ENCODE measurements around the gene MGAM2.

Gene MGAM2

DNA sequence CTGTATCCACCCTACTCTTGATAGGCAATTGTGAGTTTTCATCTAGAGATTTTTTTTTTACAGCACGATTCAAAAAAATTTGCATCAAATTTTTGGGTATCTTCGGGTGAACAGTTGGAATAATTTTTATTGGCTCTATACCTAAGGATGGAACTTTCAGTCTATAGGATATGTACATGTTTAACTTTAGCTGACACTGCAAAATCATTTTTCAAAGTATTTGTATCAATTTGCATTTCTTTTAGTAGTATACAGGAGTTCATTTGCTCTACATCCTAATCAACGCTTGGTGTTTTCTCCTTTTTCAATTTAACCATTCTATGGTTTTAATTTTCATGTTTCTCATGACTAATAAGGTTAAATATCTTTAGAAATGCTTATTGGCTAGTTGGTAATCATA is 11.7 kb downstream of the MGAM2 start:
- no peak for DNase-seq

DNA sequence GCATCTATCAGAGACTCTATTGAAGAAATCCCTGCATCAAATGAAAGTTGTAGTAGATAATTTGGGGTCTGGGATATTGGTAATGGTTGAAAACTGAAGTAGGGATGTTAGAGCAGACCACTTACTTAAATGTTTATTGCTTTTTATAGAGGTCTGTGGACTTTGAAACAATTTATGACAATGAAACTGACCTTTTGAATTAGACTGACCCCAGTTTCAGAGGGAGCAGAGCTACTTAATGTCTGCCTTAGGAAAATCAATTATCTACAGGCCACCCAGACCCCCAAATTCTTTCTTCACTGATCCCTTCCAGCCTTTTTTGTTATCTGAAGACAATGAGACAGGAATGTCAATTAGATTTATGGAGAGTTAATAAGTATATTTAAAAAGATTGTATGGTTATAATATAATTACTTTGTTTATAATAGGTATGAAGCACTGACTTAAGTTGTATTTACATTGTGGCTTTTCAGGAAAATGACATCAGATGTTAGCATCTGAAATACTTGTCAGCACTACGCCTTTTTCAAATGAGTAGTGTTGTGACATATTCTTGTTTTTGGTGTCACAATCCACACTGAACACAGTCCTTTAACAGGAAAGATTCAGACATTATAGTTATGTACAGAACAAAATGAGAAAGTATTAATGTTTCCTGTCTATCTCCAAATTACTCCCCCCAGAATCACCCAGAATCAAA is 13.9 kb downstream of the MGAM2 start:
- peak in 2 of 4 experiments; percentile 36 to 50 for DNase-seq

DNA sequence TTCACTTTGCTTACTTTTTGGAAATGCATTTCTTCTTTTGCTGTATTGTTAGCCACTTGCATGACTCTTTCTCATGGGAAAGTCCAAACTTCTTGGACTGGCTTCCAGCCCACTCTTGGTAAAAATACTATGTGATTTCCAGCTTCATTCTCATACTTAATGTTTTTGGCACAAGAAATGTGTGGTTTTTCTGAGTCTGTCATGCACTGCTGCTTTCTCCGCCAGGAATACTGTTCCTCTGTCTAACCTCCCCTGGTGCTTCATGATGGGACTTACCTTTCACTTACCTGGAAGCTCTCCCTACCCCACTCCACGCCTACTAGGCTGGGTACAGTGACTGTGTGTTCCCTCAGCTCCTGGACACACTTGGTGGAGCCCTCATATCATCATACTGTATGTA is 18.7 kb downstream of the MGAM2 start:
- DNase-seq = no peak

DNA sequence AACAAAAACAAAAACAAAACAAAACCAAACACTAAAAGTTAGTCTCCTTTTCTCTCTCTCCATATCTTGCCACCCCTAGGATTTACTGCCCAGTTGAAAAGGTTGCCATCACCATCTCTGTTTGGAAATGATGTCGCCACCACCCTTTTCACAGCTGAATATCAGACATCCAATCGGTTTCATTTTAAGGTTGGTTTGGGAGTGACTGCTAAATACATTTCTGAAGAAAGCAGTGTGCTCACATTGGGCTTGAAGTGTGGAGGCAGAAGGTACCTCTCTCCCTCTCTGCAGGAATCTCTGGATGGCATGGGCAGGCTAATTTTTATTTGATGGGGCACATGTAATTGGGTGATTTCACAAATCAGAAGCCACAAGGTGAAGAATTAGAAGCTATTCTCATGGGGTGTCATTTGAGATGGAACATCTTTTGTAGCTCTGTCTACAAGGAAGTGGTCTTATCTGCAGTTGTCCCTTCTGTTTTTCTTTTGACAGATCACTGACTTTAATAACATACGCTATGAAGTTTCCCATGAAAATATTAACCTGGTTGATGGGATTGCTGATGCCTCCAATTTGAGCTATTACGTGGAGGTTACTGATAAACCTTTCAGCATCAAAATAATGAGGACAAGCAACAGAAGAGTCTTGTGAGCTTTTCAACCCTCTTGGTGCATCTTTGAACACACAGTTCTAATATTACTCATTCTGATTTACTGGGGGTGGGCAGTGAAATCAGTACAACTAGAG is 20.1 kb downstream of the MGAM2 start:
- no peak for DNase-seq

DNA sequence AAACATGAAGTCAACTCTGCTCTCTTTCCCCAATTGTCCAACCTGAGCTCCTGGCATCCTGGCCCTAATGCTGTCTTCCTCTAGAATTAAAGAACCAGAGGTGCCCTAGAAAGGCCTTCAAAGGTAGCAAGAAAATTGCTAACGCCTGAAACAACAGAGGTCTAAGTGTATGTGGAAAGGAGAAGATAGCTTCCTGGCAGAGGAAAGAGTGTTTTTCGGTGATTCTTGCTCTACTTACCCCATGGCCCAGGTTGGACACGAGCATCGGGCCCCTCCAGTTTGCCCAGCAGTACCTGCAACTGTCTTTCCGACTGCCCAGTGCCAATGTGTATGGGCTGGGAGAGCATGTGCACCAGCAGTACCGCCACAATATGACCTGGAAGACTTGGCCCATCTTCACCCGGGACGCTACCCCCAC is 22.2 kb downstream of the MGAM2 start:
- DNase-seq = no peak

DNA sequence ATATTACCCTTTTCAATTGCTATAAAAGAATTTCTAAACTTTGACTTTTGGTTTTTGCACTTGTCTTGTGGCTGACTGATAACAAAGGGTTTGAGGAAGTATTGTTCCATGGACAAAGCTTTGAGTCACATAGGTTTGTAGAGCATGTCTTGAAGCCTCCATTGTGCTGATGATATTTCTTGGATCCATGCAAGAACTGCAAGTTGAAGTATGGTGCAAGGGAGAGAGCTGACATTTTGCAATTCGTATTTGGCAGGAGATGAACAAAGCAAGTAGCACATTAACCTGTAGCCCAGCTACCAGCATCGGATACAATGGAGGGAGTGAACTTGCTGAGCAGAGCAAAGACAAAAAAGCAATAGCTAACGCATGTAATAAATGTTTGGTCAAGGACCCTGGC is 23.4 kb downstream of the MGAM2 start:
- DNase-seq = peak in 2 of 4 experiments; percentile 7 to 11

DNA sequence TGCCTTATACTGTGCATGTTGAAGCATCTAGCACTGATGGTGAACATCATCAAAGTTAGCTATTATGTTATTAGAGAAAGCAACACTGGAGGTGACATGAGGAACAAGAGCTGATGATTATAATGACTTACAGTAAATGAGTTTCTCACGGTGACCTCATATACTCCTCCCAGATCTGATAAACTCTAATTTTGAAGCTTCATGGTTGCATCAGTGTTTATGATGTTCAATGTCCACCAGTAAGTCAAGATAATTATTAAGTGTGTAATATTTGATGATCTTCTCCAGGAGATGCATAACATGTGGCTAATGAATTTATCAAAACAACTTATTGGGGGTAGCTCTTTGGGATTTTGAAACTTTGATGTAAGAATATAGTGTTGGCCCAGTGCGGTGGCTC is 27.5 kb downstream of the MGAM2 start:
- DNase-seq = no peak

DNA sequence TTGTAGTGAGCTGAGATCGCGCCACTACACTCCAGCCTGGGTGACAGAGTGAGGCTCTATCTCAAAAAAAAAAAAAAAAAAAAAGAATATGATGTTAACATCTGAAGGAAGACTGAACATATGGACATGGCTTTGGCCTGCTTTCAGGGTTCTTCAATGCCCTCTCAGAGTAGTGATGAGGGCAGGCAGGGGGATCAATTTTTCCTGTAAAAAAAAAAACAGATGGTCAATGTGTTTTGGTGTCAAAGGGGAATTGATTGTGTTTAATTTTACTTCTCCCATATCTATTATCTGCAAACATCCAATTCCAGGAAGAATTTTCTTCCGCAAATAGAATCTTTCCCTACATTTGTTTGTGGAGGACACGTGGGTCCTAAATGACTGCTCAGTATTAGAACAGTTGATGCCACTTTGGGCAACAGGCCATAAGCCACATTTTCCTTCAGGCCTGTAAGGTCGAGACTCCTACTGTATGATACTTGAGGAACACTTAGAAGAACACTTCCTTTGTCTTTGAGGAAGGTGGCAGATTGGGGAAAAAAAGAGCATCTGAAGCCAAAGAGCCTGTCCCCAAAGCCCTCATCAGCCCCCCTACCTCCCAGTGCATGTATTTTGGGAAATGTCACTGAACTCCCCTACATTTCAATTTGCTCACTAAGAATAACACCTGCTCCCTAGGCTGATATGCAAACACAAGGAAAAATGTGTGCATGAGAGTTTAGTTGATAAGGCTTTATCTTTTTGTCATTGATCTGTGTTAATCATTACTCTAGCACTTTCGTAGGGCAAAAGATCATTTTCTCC is 28.3 kb downstream of the MGAM2 start:
- no peak for DNase-seq

DNA sequence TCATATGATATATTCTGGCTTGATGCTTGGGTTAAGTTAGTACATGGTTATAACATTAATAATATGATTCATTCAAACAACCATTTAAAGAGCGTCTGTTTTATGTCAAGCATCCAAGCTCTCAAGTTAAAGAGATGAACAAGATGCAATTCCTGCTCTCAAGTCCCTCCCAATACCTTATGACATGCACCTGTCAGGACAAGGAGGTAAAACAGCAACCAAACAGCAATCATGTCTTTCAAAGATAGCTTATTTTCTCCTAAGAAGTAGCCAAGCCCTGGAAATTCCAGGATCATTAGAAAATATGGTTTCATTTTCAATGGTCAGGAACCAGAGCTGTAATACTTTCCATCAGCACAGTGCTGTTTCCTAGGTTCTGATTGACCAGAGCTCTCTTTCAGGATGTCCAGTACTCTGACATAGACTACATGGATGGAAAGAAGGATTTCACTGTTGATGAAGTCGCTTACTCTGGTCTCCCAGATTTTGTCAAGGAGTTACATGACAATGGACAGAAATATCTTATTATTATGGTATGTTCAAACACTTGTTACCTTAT is 29.0 kb downstream of the MGAM2 start:
- no peak for DNase-seq

DNA sequence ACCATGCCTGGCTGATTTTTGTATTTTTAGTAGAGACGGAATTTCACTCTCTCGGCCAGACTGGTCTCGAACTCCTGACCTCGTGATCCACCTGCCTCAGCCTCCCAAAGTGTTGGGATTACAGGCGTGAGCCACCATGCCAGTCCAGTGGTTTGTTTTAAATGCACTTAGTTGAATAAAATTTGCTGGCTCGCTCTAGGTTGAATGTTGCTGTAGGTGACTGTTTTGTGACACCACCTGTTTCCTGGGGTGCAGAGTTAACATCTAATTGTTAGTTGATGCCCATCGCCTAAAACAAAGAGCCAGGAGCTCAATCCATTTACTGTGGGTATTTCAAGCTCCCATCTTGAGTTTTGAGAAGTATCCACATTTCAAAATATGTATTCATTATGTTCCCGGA is 31.2 kb downstream of the MGAM2 start:
- DNase-seq = no peak

DNA sequence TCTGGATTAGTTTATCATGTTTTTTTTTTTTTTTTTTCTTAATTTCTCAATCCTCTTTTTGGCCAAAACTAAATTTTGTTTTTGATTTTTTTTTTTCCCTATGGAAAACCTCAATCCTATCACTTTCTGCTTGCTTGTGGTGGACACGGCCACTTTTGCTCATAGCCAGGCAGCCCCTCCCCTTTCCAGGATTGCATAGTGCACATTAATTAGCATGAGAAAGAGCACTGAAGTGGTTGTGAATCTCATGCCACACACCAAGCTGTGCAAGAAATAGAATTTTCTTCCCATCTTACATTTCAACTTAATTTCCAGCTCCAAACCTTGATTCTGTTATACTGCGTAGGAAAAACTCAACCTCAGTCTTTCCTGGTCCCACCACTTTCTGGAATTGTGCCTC is 34.6 kb downstream of the MGAM2 start:
- DNase-seq = no peak

DNA sequence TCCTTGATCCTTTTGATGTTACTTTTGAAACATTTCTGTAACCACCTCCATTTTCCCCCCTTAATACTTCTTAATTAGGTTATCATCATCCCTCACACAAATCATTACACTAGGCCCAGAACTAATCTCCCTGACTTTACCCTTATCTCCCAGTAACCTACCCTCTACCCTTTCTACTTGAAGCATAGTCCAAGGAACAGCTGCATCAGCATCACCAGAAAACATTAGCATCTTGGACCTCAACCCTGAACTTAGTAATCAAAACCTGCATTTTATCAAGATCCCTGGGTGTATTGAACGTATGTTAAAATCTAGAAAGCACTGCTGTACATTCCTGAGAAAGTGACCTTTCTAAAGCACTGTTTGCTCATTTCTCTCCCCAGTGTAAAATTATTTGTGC is 38.8 kb downstream of the MGAM2 start:
- DNase-seq = no peak

DNA sequence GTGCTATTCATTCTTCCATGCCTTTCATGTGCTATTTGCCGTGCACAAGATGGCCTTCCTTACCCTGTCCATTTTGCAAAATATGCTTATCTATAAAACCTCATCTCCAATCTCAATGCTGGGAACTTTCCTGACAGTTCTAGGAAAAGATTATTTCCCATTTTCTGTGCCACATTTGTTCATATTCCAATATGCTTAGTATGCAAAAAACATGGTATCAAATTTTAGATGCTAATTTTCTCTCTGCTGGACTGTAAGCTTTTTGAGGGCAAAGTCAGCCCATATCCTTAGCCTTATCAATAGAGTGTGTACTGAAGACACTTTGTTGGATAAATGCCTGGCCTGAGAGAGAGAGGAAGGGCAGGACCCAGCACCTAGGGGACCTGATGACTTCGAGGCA is 39.4 kb downstream of the MGAM2 start:
- no peak for DNase-seq

DNA sequence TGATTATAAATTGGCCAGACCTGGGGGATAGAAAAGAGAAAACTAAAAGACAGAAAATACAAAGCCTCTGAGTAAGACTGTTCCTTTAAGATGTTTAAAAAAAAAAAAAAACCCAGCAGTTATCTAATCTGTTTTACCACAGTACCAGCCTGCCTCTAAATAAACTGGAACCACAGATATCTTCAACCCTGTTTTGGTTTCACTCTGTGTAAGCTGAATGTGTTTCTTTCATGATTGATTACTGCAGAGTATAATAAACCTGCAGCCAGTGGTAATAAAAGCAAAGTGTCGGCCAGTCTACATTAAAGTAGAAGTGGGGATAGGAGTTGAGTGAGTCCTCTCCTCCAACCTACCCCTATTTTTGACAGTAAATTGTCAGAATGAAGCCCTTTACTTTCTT is 40.6 kb downstream of the MGAM2 start:
- no peak for DNase-seq

DNA sequence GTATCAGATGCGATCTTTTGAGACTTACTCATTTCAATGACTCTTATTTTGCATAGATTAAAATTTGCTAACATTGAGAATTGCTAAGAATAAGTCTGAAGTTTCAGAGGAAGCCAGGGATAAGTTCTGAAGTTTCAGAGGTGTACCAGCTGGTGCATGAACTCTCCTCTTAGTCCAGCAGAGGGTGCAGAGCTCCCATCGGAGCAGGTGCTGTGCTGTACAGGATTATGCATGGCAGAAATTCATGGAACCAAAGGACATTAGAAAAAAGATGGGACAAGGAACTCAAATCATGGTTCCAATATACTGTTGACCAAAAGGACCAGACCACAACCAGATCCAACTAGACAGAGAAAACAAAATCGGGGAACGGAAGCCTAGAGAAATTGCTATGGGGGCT is 41.9 kb downstream of the MGAM2 start:
- peak in 3 of 4 experiments; percentile 27 to 28 (median 27) for DNase-seq

DNA sequence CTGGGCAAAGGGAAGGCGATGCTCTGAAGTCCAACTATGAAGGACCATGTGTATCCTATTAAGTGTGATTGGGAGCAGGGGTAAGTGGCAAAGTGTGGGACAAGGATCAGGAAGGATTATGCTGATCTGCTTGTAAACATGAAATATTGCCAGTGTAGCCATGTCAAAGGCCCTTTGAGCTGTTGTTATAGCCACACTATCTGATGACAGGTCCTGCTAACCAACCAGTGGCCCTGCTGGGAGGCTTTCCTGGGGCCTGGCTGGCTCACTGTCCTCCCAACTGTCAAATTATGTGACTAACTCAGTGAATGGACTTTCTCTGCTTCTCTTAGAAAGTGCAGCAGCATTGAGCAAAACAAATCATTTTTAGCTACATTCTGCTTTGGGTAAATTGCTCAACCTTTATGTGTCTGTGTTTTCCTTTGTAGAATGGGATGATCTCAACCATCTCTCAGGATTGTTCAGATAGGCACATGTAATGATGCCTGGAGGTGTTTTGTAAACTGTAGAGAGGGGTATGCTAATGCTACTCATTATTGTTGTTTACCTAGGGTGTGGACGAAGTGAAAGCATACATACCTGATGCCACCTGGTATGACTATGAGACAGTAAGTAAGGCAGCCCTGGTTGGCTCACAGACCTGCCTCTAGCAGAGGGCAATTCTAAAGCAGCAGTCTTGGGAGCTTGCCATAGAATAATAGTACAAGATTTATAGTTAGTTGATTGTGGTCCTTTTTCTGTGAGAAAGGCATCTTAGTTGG is 47.4 kb downstream of the MGAM2 start:
- no peak for DNase-seq

DNA sequence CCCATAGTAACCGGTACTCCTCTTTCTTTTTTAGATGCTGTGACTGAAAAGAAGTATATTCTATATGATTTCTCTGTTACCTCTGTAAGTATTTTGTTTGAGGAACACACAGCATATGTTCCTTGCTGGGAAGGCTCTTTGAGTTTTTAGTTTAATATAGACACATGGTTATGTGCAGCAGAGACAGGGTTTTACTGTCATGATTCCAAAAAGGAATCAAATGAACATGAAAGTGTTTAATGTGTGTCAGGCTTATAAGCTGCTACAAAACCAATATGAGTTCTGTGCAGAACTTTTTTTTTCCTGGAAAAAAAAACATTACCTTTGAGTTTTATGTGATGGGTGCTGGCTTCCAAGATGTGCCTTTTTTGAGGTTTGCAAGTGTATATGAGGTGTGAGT is 50.4 kb downstream of the MGAM2 start:
- no peak for DNase-seq

DNA sequence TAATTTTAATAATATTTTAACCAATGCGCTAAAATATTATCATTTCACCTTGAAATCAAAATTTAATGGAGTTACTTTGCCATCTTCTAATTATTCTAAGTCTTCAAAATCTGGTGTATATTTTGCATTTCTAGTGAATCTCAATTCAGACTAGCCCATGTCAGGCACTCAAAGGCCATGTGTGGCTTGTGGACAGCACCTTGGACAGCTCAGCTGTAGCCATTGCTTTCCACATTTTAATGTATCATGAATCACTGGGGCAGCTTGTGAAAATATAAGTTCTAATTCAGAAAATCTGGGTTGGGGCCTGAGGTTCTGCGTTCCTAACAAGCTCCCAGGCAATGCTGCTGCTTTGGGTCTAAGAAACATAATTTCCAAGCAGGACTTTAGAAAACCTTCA is 57.2 kb downstream of the MGAM2 start:
- peak in 3 of 4 experiments; percentile 17 to 36 (median 35) for DNase-seq

DNA sequence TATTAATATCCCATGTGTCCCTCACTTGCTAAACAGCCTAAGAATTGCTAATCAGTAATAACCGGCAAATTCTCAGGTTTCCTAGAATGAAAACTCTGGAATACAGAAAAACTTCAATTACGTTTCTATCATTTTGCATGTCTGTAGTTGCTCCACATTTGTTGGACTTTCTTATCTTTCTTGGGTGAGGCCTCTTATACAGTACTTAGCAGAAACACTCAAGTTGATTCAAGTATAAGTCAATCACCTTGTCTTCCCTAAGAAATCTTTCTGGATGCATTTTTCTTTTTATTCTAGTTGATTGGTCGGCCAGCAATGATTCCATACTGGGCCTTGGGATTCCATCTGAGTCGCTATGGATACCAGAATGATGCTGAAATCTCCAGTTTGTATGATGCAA is 61.4 kb downstream of the MGAM2 start:
- no peak for DNase-seq

DNA sequence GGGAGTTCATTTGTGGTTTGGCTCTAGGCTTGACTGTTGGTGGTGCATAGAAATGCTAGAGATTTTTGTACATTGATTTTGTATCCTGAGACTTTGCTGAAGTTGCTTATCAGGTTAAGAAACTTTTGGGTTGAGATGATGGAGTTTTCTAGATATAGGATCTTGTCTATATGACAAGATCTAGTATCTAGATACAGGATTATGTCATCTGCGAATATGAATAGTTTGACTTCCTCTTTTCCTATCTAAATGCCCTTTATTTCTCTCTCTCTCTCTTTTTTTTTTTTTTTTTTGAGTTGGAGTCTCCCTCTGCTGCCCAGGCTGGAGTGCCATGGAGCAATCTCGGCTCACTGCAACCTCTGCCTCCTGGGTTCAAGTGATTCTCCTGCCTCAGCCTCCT is 62.9 kb downstream of the MGAM2 start:
- peak in 2 of 4 experiments; percentile 10 to 12 for DNase-seq

DNA sequence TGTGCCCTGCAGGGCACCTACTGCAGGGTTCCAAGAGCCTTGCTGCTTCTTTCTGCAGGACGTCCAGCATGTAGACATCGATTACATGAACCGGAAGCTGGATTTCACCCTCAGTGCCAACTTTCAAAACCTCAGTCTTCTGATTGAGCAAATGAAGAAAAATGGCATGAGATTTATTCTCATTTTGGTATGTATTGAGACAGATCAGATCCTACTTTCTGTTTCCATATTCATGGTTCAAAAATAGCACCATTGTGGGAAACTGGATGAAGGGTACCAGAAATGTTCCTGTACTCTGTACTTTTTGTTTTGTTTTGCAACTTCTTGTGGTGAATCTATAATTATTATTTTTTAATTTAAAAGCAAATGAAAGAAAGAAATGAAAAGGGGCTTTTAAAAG is 64.1 kb downstream of the MGAM2 start:
- peak in 1 of 4 experiments; percentile 7 for DNase-seq

DNA sequence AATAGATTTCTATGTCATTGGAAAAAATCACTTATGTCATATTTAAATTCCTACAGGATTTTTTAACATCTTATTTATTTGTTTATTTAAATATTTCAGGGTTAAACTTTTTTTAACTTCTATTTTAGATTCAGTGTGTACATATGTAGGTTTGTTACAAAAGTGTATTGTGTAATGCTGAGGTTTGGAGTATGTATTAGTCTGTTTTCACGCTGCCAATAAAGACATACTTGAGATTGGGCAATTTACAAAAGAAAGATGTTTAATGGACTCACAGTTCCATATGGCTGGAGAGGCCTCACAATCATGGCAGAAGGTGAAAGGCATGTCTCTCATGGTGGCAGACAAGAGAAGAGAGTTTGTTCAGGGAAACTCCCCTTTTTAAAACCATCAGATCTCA is 65.4 kb downstream of the MGAM2 start:
- peak in 1 of 4 experiments; percentile 6 for DNase-seq
